ENCODE results near the gene RAB6A. TPM values are rescaled to one million over a fixed set of nuclear protein-coding genes. Genes with fewer than 3 reads are reported as not detected.
A peak's percentile ranks its signal among the peaks of the same experiment; 100 is the strongest.

RAB6A gene
- polyA plus RNA-seq, 6 donors from 2014 or later = 73.5 to 94.5 (median 84.2) TPM

DNA sequence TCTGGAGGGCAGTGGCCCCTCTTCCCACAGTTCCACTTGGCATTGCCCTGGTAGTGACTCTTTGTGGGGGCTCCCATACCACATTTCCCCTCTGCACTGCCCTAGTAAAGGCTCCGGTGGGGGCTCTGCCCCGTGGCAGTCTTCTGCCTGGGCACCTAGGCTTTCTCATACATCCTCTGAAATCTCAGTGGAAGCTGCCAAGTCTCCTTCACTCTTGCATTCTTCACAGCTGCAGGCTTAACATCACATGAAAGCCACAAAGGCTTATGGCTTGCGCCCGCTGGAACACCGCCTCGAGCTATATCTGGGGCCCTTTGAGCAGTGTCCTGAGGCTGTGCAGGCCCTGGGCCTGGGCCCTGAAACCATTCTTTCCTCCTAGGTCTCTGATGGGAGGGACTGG is 89.2 kb downstream of the RAB6A start:
- ATAC-seq (ENCODE audit: low read depth in 2 of 2) (no peak), DNase-seq (no peak)
- Mint-ChIP-seq H3K4me3 (no peak overlapping the region), H3K9me3 (no peaks in the 10 kb centered on the region), H3K27ac (peak overlapping the region in 3 of 6 donors; percentile 29 to 79 (median 44)), H3K36me3 (peaks cover 0 to 6% of the 10 kb centered on the region in 2 donors), H3K27me3 (no peaks in the 10 kb centered on the region), H3K4me1 (peaks cover 0 to 3% (median 0%) of the 10 kb centered on the region in 3 donors)

DNA sequence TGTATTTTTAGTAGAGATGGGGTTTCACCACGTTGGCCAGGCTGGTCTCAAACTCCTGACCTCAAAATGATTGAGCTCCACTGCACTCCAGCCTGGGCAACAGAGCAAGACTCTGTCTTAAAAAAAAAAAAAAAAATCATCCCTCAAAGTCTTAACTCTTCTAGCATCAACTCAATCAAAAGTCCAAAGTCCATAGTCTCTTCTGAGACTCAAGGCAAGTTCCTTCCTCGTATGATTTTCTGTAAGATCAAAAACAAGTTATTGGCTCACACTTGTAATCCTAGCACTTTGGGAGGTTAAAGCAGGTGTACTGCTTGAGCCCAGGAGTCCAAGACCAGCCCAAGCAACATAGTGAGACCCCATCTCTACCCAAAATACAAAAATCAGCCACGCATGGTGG is 90.1 kb downstream of the RAB6A start:
- Mint-ChIP-seq H3K4me1 (peaks cover 0 to 3% (median 0%) of the 10 kb centered on the region in 3 donors), H3K9me3 (no peaks in the 10 kb centered on the region), H3K27ac (no peak overlapping the region), H3K4me3 (no peak overlapping the region), H3K27me3 (no peaks in the 10 kb centered on the region), H3K36me3 (peaks cover 0 to 6% of the 10 kb centered on the region in 2 donors)
- DNase-seq = no peak
- no peak for ATAC-seq (ENCODE audit: low read depth in 2 of 2)

DNA sequence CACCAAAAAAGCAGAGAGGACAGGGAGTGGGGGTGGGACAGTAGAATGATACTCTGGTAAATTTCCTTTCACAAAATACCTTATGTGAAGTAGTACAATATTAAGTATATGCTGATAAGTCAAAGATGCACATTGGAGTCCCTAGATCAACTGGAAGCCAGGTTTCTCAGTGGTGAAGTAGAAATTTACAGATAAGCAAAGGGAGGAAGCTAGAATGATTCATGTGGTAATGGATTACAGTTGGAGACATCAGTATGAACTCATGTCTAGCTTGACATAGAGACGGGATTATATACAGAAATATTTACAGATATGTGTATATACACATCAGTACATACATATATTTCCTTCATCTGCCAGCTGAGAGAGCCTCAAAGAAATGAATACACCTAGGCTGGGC is 93.0 kb downstream of the RAB6A start:
- Mint-ChIP-seq H3K9me3 (no peaks in the 10 kb centered on the region), H3K4me1 (peaks cover 0 to 6% (median 2%) of the 10 kb centered on the region in 3 donors), H3K36me3 (no peaks in the 10 kb centered on the region), H3K27ac (no peak overlapping the region), H3K27me3 (no peaks in the 10 kb centered on the region), H3K4me3 (no peak overlapping the region)
- ATAC-seq (ENCODE audit: low read depth in 2 of 2) (no peak), DNase-seq (no peak)

DNA sequence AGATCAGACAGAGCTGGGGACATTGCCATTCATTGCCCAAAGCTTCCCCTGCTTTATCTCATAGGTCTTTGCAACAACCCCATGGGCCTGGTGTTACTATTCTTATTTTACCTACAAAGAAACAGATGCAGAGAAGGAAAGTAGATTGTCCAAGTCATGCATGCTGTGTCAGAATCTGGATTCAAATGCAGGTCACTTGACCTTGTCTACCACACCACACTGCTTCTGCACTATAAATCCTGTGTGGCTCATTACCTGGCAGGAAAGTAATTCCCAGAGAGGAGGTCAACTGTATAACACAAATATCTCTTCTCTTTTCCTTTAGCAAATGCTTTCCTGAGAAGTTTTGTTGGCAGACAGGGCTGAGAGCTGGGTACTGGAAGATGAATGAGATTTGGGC is 96.0 kb downstream of the RAB6A start:
- DNase-seq = no peak
- Mint-ChIP-seq H3K36me3 (no peaks in the 10 kb centered on the region), H3K27me3 (peaks cover 0 to 9% (median 0%) of the 10 kb centered on the region in 3 donors), H3K4me1 (peaks cover 3 to 12% (median 7%) of the 10 kb centered on the region in 3 donors), H3K9me3 (no peaks in the 10 kb centered on the region), H3K4me3 (no peak overlapping the region), H3K27ac (peak overlapping the region in 1 of 6 donors; percentile 65)
- no peak for ATAC-seq (ENCODE audit: low read depth in 2 of 2)

DNA sequence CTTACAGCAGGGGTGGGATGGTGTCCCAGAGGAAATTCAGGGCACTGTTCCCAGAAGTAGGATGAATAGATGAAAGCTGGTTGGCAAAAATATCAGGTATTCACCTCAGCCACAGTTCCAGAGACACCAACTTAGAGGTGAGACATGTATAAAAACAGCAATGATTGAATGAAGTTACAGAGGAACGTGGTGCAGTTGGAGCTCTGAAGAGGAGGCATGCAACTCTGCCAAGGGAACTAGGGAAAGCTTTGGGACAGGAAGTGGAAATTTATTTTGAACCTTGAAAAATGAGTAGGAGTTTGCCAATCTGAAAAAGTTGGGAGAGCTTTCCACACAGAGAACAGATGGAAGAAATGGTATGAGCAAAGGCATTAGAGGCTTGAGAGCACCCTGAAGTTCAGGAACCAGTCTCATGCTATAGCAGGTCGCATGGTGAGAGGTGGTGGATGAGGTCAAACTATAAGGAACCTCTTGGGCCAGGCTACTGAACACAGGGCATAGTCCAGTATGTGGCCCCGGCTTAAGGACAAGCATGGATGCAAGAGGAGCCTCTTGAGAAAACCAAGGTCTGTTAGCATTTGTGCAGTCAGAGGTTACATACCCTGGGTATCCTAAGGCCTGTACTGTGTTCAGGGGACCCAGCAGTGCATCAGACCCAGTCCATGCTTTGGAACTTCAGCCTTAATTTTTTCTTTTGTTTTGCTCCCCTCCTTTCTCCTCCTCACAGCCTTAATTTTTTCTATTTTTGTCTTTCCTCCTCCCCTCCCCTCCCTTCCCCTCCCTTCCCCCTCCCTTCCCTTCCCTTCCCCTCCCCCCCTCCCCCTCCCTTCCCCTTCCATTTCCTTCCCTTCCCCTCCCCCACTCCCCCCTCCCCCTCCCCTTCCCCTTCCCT is 97.0 kb downstream of the RAB6A start:
- H3K4me3 Mint-ChIP-seq = no peak overlapping the region
- DNase-seq (no peak), ATAC-seq (ENCODE audit: low read depth in 2 of 2) (no peak)
- H3K4me1 Mint-ChIP-seq = peaks cover 3 to 12% (median 7%) of the 10 kb centered on the region in 3 donors
- H3K27me3 Mint-ChIP-seq = peaks cover 0 to 9% (median 0%) of the 10 kb centered on the region in 3 donors
- no peaks in the 10 kb centered on the region for H3K9me3 Mint-ChIP-seq
- H3K36me3 Mint-ChIP-seq = no peaks in the 10 kb centered on the region
- H3K27ac Mint-ChIP-seq = no peak overlapping the region

DNA sequence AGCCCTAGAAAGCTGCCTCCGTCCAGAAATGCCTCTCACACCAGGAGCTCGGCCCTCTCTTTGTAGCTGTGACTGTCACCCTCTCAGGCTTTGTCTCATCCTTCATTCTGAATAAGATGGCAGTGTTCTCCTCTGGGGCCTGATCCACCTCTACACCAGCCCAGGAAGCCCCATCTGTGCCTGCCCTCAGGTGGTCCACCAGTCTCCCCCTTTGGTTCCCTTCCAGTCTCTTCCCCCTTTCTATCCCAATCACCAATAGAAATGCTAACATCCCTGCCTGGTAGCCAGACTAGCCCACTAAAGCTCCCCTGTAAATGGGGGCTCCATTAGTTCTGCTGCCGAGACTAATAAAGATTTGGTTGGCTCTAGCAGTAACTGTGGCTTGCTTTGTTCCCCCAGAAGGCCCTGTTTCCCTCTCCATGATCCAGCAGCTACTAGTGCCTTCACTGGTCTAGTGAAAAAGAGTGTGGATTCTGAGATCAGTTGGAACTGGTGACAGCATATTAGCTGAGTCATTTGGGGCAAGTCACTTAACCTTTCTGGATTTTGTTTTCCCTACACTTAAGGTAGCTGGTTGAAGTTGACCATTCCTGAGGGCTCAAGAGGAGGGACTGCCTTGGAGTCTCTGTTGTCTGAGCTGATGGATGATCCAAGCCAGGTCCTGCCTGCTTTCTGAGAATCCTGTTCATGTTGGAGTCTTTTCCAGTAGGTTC is 98.3 kb downstream of the RAB6A start:
- Mint-ChIP-seq H3K27ac (peak overlapping the region in 1 of 6 donors; percentile 31), H3K27me3 (peaks cover 0 to 9% (median 0%) of the 10 kb centered on the region in 3 donors), H3K4me3 (no peak overlapping the region), H3K4me1 (peaks cover 3 to 12% (median 7%) of the 10 kb centered on the region in 3 donors), H3K9me3 (no peaks in the 10 kb centered on the region), H3K36me3 (no peaks in the 10 kb centered on the region)
- ATAC-seq (ENCODE audit: low read depth in 2 of 2) (no peak), DNase-seq (no peak)

DNA sequence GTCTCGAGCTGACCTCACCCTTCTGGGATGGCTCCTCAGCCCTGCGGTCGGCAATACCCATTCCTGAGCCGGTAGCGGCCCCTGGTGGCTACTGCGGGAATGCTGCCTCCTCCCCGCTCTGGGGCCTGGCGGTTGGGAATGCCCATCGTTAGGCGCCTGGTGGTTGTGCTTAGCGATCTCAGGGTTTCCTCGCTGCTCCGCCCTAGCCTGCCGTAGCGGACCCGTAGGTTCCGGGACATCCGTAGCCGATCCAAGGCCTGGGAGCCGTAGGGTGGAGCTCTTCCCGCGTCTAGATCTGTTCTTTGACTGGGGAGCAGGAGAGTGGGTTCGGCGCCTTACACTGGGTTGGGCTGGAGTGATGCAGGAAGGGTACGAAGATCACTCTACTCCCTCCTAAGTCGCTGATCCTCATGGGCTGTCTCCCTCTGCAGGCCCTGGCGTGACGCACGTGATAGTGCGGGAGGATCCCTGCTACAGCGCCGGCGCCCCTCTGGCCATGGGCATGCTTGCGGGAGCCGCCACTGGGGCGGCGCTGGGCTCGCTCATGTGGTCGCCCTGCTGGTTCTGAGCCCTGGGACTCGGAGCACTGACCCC is 99.7 kb downstream of the RAB6A start:
- H3K4me3 Mint-ChIP-seq = peak overlapping the region in 6 of 8 donors; percentile 28 to 64 (median 60)
- H3K27ac Mint-ChIP-seq = no peak overlapping the region
- peak; percentile 95 to 97 for ATAC-seq (ENCODE audit: low read depth in 2 of 2)
- peaks cover 3 to 12% (median 7%) of the 10 kb centered on the region in 3 donors for H3K4me1 Mint-ChIP-seq
- H3K36me3 Mint-ChIP-seq = no peaks in the 10 kb centered on the region
- no peaks in the 10 kb centered on the region for H3K9me3 Mint-ChIP-seq
- H3K27me3 Mint-ChIP-seq = peaks cover 0 to 9% (median 0%) of the 10 kb centered on the region in 3 donors
- peak; percentile 77 for DNase-seq

DNA sequence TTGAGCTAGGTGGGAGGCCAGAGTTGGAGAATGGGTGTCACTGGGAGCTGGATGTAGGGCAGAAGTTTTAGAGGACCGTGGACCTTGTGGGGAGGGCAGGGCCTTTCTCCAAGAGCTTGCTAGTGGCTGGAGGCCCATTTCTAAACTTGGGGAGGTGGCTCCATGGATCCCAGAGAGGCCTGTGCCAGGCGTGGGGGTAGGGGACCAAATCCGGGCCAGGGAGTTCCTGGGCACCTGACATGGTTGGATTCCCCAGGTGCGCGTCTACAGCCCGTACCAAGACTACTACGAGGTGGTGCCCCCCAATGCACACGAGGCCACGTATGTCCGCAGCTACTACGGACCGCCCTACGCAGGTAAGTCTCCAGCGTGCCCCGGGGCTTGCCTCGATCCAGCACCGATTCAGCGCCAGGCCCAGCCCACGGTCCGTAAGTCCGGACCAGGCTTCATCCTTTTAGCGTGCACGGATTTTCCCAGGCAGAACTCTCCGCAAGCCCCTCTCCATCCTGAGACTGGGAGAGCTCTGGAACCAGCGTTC is 100.3 kb downstream of the RAB6A start:
- Mint-ChIP-seq H3K27me3 (peaks cover 0 to 9% (median 0%) of the 10 kb centered on the region in 3 donors), H3K27ac (no peak overlapping the region), H3K4me1 (peaks cover 3 to 12% (median 7%) of the 10 kb centered on the region in 3 donors), H3K36me3 (no peaks in the 10 kb centered on the region), H3K4me3 (peak overlapping the region in 6 of 8 donors; percentile 28 to 66 (median 57)), H3K9me3 (no peaks in the 10 kb centered on the region)
- ATAC-seq (ENCODE audit: low read depth in 2 of 2) (no peak), DNase-seq (no peak)

DNA sequence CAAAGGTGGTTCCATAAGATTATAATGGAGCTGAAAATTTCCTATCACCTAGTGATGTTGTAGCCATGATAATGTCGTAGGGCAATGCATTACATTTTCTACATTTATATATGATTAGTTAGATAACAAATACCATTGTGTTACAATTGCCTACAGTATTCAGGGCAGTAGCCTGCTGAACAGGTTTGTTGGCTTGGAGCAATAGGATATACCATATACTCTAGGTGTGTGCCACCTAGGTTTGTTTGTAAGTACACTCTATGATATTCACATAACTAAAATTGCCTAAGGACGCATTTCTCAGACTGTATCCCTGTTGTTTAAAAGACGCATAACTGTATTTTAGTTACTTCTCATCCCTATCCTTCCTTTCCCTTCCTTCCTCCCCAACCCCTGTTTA is 100.9 kb downstream of the RAB6A start:
- H3K27me3 Mint-ChIP-seq = peaks cover 0 to 9% (median 0%) of the 10 kb centered on the region in 3 donors
- DNase-seq (no peak), ATAC-seq (ENCODE audit: low read depth in 2 of 2) (no peak)
- H3K4me1 Mint-ChIP-seq = peaks cover 3 to 12% (median 7%) of the 10 kb centered on the region in 3 donors
- no peaks in the 10 kb centered on the region for H3K36me3 Mint-ChIP-seq
- H3K9me3 Mint-ChIP-seq = no peaks in the 10 kb centered on the region
- peak overlapping the region in 2 of 8 donors; percentile 28 to 64 for H3K4me3 Mint-ChIP-seq
- peak overlapping the region in 1 of 6 donors; percentile 11 for H3K27ac Mint-ChIP-seq

DNA sequence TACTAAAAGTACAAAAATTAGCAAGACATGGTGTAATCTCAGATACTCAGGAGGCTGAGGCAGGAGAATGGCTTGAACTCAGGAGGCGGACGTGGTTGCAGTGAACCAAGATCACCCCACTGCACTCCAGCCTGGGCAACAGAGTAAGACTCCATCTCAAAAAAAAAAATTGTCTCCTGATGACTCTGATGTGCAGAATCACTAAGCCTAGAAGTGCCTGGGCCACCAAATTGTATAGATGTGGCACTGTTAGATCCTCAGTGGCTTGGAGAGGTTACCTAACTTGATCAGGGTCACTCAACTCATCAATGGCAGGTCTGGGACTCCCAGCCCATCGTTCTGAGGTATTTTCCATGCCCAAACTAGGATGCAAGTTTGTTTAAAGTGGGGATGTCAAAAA is 103.9 kb downstream of the RAB6A start:
- Mint-ChIP-seq H3K9me3 (no peaks in the 10 kb centered on the region), H3K27me3 (peaks cover 0 to 9% (median 0%) of the 10 kb centered on the region in 3 donors), H3K4me3 (no peak overlapping the region), H3K27ac (peak overlapping the region in 1 of 6 donors; percentile 34), H3K36me3 (no peaks in the 10 kb centered on the region), H3K4me1 (peaks cover 0 to 10% (median 7%) of the 10 kb centered on the region in 3 donors)
- DNase-seq (no peak), ATAC-seq (ENCODE audit: low read depth in 2 of 2) (no peak)

DNA sequence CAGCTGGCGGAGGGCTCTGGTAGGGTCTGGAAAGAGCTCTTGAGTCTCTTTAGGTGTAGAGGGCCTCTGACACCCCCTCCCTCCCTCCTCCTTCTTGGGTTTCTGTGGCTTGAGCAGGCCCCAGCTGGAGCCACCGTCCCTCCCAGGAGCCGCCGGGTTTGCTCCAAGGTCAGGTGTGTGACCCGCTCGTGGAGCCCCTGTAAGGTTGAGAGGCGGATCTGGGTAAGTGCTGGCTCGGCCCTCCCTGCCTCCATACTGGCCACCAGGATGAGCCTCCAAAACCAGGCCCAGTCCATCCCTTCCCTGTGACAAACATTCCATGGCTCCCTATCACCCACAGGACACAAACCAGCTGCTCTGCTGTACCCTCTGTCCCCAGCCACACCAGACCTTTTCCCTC is 105.2 kb downstream of the RAB6A start:
- DNase-seq (no peak), ATAC-seq (ENCODE audit: low read depth in 2 of 2) (no peak)
- H3K36me3 Mint-ChIP-seq = no peaks in the 10 kb centered on the region
- H3K9me3 Mint-ChIP-seq = no peaks in the 10 kb centered on the region
- peaks cover 0 to under 1% (median under 1%) of the 10 kb centered on the region in 3 donors for H3K4me1 Mint-ChIP-seq
- no peaks in the 10 kb centered on the region for H3K27me3 Mint-ChIP-seq
- no peak overlapping the region for H3K4me3 Mint-ChIP-seq
- H3K27ac Mint-ChIP-seq = no peak overlapping the region

DNA sequence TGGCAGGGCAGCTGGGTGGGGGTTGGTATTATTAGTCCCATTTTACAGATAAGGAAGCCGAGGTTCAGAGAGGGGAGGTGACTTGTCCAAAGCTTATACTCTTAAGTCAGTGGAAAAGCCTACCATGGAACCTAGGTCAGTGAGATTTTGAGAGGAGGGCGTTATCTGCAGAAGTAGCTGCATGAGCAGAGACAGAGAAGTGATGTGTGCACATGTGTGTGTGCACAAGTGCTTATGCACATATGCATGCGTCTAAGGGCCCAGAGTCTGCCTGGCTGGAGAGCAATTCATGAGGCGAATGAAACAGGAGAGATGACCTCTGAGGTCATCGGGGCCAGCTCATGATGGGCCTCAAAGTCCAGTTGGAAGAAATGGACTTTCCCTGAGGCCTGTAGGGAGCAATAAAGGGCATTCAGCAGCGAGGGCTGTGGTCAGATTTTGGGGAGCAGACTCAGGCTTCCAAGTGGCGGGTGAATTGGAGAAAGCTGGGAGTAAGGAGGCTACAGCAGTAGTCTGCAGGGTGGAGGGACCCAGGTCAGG is 106.3 kb downstream of the RAB6A start:
- Mint-ChIP-seq H3K4me3 (no peak overlapping the region), H3K36me3 (no peaks in the 10 kb centered on the region), H3K9me3 (no peaks in the 10 kb centered on the region), H3K4me1 (no peaks in the 10 kb centered on the region), H3K27ac (no peak overlapping the region), H3K27me3 (peaks cover 0 to 6% (median 0%) of the 10 kb centered on the region in 3 donors)
- ATAC-seq (ENCODE audit: low read depth in 2 of 2) (no peak), DNase-seq (no peak)

DNA sequence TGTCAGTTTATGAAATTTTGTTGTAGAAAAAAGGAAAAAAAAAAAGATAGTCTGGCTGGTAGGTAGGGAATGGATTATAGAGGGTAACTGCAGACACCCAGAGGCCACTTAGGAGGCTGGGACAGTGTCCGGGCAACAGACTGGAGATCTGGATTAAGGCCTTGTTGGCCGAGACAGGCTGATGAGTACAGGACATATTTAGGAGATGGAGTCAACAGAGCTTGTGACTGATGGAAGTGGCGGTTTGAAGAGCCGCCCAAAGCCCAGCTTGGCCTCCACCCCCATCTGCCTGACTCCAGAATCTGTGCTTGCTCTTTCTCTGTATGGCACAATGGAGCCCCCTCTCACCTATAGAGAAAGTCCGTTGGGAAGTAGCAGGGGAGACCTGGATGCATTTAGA is 106.9 kb downstream of the RAB6A start:
- Mint-ChIP-seq H3K36me3 (no peaks in the 10 kb centered on the region), H3K4me3 (no peak overlapping the region), H3K9me3 (no peaks in the 10 kb centered on the region), H3K27me3 (peaks cover 0 to 9% (median 0%) of the 10 kb centered on the region in 3 donors), H3K4me1 (peaks cover 0 to 3% (median 3%) of the 10 kb centered on the region in 3 donors), H3K27ac (no peak overlapping the region)
- ATAC-seq (ENCODE audit: low read depth in 2 of 2) (no peak), DNase-seq (no peak)

All from naive B cell (primary cell).